A549 (cell line): Measurements from ENCODE around the gene OTUB2. TPM values are rescaled to one million over a fixed set of nuclear protein-coding genes. Genes with fewer than 3 reads are reported as not detected.

Experiments
- ATAC-seq, 2 experiments: fragments of 200-7000 bp in 1 of 2; fragments of >200 bp in 1 of 2; cut with Nextera tagmentation in 1 of 2; cut with Tn5 transposase in 1 of 2; 3 replicates each; pipeline versions ENCODE4 v1.8.0 to v1.9.1; 2018 to 2020; ENCODE audit warnings: mild to moderate bottlenecking in 1 of 2, moderate library complexity in 1 of 2
- CTCF ChIA-PET: fragments of 300-600 bp; sonication (Branson Sonifier 250); formaldehyde crosslinking; extraction: SDS; loops from one replicate; lab custom pipeline; 2021; ENCODE audit warnings: antibody characterized with exemption, inconsistent platforms; lab: Yijun Ruan, JAX
- POLR2A ChIA-PET: fragments of 350-600 bp; formaldehyde crosslinking; extraction: SDS; loops from one replicate; lab custom pipeline; 2021; ENCODE audit warnings: antibody characterized with exemption, inconsistent platforms; lab: Yijun Ruan, JAX
- DNase-seq, 2 experiments: peaks; one replicate each; pipeline versions ENCODE4 v3.0.0 to v3.0.0-alpha.2; 2011 to 2016; ENCODE audit warnings: low read depth in 1 of 2, low spot score in 1 of 2
- FAIRE-seq: peaks from 2 replicates; lab custom pipeline; 2011; peaks lifted over from hg19 to GRCh38; lab: Jason Lieb, UNC
- H3K27ac ChIP-seq, 2 experiments: fragments of >200 bp; sonication (Bioruptor Twin); formaldehyde crosslinking; 3 replicates each; pipeline ENCODE4 v1.5.1; 2016 to 2017
- H3K4me1 ChIP-seq: fragments of >200 bp; sonication (Bioruptor Twin); formaldehyde crosslinking; 3 replicates; pipeline ENCODE4 v1.6.1; 2016
- H3K4me2 ChIP-seq: fragments of >200 bp; sonication (Bioruptor Twin); formaldehyde crosslinking; 3 replicates; pipeline ENCODE4 v1.6.1; 2016
- H3K4me3 ChIP-seq: fragments of >200 bp; sonication (Bioruptor Twin); formaldehyde crosslinking; 3 replicates; pipeline ENCODE4 v1.5.1; 2016
- H3K9me3 ChIP-seq: fragments of >200 bp; sonication (Bioruptor Twin); formaldehyde crosslinking; 3 replicates; pipeline ENCODE4 v1.6.1; 2016
- BCL3 ChIP-seq: fragments of >200 bp; sonication (Bioruptor Twin); formaldehyde crosslinking; IDR thresholded peaks from 3 replicates; pipeline ENCODE4 v1.6.1; 2016
- CEBPB ChIP-seq, 2 experiments: fragments of >200 bp in 1 of 2; sonication (Bioruptor Twin) in 1 of 2; formaldehyde crosslinking in 1 of 2; IDR thresholded peaks; 2 replicates each; pipeline ENCODE4 v1.6.1; 2012 to 2016
- CTCF ChIP-seq: fragments of >200 bp; sonication (Bioruptor Twin); formaldehyde crosslinking; IDR thresholded peaks from 3 replicates; pipeline ENCODE4 v1.5.1; 2016
- E2F6 ChIP-seq: IDR thresholded peaks from 2 replicates; pipeline ENCODE4 v1.6.1; 2012; ENCODE audit warnings: low read depth, borderline replicate concordance
- EHMT2 ChIP-seq: fragments of 200-600 bp; sonication (generic); IDR thresholded peaks from 2 replicates; pipeline ENCODE4 v1.6.1; 2016; ENCODE audit warnings: antibody characterized with exemption, low read depth, mild to moderate bottlenecking, moderate library complexity
- ESRRA ChIP-seq: fragments of 150-350 bp; IDR thresholded peaks from 2 replicates; pipeline ENCODE4 v1.6.1; 2014; ENCODE audit warnings: mild to moderate bottlenecking, low read length, borderline replicate concordance
- FOSL2 ChIP-seq, 2 experiments: fragments of 450-650 bp in 1 of 2; fragments of >200 bp in 1 of 2; sonication (Bioruptor Twin) in 1 of 2; formaldehyde crosslinking; IDR thresholded peaks; 2 replicates each; pipeline versions ENCODE4 v1.5.0 to v1.6.1; 2016 to 2020; ENCODE audit warnings: mild to moderate bottlenecking in 1 of 2, moderate library complexity in 1 of 2
- HDAC2 ChIP-seq: fragments of 200-600 bp; sonication (generic); IDR thresholded peaks from 2 replicates; pipeline ENCODE4 v1.6.1; 2016
- HOXA7 ChIP-seq: fragments of 250-450 bp; sonication (Bioruptor Pico); IDR thresholded peaks from 2 replicates; pipeline ENCODE4 v1.5.0; 2020; ENCODE audit warnings: mild to moderate bottlenecking, moderate library complexity
- HOXB13 ChIP-seq: fragments of 250-450 bp; sonication (Bioruptor Pico); IDR thresholded peaks from 2 replicates; pipeline ENCODE4 v1.5.0; 2020; ENCODE audit warnings: low read depth, mild to moderate bottlenecking, moderate library complexity
- JUNB ChIP-seq: fragments of >200 bp; sonication (Bioruptor Twin); formaldehyde crosslinking; IDR thresholded peaks from 2 replicates; pipeline ENCODE4 v1.6.1; 2016
- KDM5A ChIP-seq: fragments of 200-600 bp; sonication (generic); IDR thresholded peaks from 2 replicates; pipeline ENCODE4 v1.6.1; 2016; ENCODE audit warnings: antibody characterized with exemption, mild to moderate bottlenecking
- MAFK ChIP-seq: fragments of 450-650 bp; IDR thresholded peaks from 2 replicates; pipeline ENCODE4 v1.6.1; 2014; ENCODE audit not compliant: partially characterized antibody
- NR3C1 ChIP-seq: fragments of >200 bp; sonication (Bioruptor Twin); formaldehyde crosslinking; IDR thresholded peaks from 3 replicates; pipeline ENCODE4 v1.6.1; 2017
- POLR2A ChIP-seq: IDR thresholded peaks from 2 replicates; pipeline ENCODE4 v1.6.1; 2012; ENCODE audit warnings: mild to moderate bottlenecking, low read length
- RCOR1 ChIP-seq: fragments of 150-350 bp; IDR thresholded peaks from 2 replicates; pipeline ENCODE4 v1.6.1; 2014; ENCODE audit warnings: antibody characterized with exemption, low read length, low read depth
- RFX5 ChIP-seq: fragments of 450-650 bp; IDR thresholded peaks from 2 replicates; pipeline ENCODE4 v1.7.1; 2014; ENCODE audit warnings: antibody characterized with exemption, mild to moderate bottlenecking, moderate library complexity
- RNF2 ChIP-seq: fragments of 200-600 bp; sonication (generic); IDR thresholded peaks from 2 replicates; pipeline ENCODE4 v1.6.1; 2016; ENCODE audit warnings: low read depth, mild to moderate bottlenecking, antibody characterized with exemption, moderate library complexity, borderline replicate concordance
- SMC3 ChIP-seq: fragments of >200 bp; sonication (Bioruptor Twin); formaldehyde crosslinking; IDR thresholded peaks from 3 replicates; pipeline ENCODE4 v1.6.1; 2018; ENCODE audit warnings: inconsistent platforms
- TFCP2L1 ChIP-seq: fragments of 250-450 bp; sonication (Bioruptor Pico); IDR thresholded peaks from 2 replicates; pipeline ENCODE4 v1.5.0; 2021; ENCODE audit warnings: mild to moderate bottlenecking
- TP53 ChIP-seq: fragments of 250-450 bp; sonication (Bioruptor Pico); IDR thresholded peaks from 2 replicates; pipeline ENCODE4 v1.5.0; 2021; ENCODE audit warnings: mild to moderate bottlenecking, moderate library complexity
- ZFP36 ChIP-seq: fragments of 450-650 bp; IDR thresholded peaks from 2 replicates; pipeline ENCODE4 v1.6.1; 2014; ENCODE audit warnings: borderline replicate concordance; ENCODE audit not compliant: partially characterized antibody
- WGBS: methylation state at CpG from one replicate; pipeline ENCODE4 v1.1.6; 2017; ENCODE audit errors: missing lambda C conversion rate; 5-methylcytosine and 5-hydroxymethylcytosine counted together
- polyA plus RNA-seq, 4 experiments: library from polyadenylated mRNA; depleted of rRNA in 3 of 4; stranded (reverse); fragments of >200 nt; fragmentation: RNase III in 1 of 4; extraction: RNeasy Plus Mini Kit Qiagen cat#74134 plus additional on column Dnase treatment in 1 of 4; gene quantifications; 2 replicates in 3 of 4; 3 replicates in 1 of 4; pipeline ENCODE4 v1.2.3, GENCODE V29; 2011 to 2017
- TF ChIP-seq, protein P1 (sequence below): IDR thresholded peaks from 2 replicates; pipeline ENCODE4 v1.6.1; 2012
- TF ChIP-seq, protein P2 (sequence below): fragments of >200 bp; sonication (Bioruptor Twin); formaldehyde crosslinking; IDR thresholded peaks from 2 replicates; pipeline ENCODE4 v1.6.1; 2016
- TF ChIP-seq, protein P3 (sequence below): fragments of 450-650 bp; IDR thresholded peaks from 2 replicates; pipeline ENCODE4 v1.6.1; 2014; ENCODE audit warnings: antibody characterized with exemption
- TF ChIP-seq, protein P4 (sequence below): IDR thresholded peaks from 2 replicates; pipeline ENCODE4 v1.6.1; 2012

The OTUB2 gene
- polyA plus RNA-seq, 2 of the 4 experiments (the other 2 are of a cell fraction), result 1.2 to 2.5 TPM

DNA sequence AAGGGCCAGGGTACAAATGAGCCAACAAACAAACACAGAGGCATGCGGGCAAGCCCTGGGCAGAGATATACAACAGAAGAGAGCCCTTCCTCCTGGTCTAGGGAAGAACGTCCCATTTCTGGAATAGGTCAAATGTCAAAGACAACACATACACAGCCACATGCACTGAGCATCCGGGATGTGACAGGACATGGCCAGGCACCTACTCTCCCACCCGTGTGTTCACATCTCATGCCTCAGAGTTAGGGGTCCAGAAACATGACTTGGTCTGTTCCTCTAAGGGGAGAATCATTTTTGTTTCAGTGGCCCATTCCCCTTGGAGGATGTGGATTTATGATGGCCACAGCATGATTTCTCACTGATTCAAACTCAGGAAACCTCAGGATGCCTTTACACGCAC, 49.0 kb upstream of the OTUB2 start:
- ATAC-seq, result no peak
- 76% methylated on average over 5 of the region's 5 CpGs for WGBS
- no peak overlapping the region for H3K27ac ChIP-seq

GRCh38 chr14:93977790-93978581, 48.2 kb upstream of the OTUB2 start:
- H3K4me3 ChIP-seq, result no peak overlapping the region
- no peak for TF ChIP-seq TP53
- no peak for TF ChIP-seq MAFK
- H3K4me2 ChIP-seq, result no peak overlapping the region
- no peak overlapping the region for H3K27ac ChIP-seq
- FAIRE-seq (no peak), ATAC-seq (no peak), DNase-seq (no peak)
- H3K9me3 ChIP-seq, result no peaks in the 10 kb centered on the region
- ChIA-PET CTCF (interaction anchor here (1.0 to 25.8 kb wide), 3 partner anchors 22 to 35 kb away, joined by 3 to 601 read pairs (median 3); no protein-coding TSS in a partner anchor), POLR2A (no interaction called here)
- H3K4me1 ChIP-seq, result no peaks in the 10 kb centered on the region
- 71% methylated on average over 10 of the region's 11 CpGs for WGBS

More for the DNA sequence above, 49.0 kb upstream of the OTUB2 start:
- Histone ChIP-seq H3K4me3 (no peak overlapping the region), H3K4me2 (no peak overlapping the region), H3K4me1 (no peaks in the 10 kb centered on the region), H3K9me3 (no peaks in the 10 kb centered on the region)
- FAIRE-seq (no peak), DNase-seq (no peak)
- CTCF ChIA-PET, result interaction anchor here (25.8 kb wide), 1 partner anchor 35 kb away, joined by 601 read pairs; no protein-coding TSS in a partner anchor
- TF ChIP-seq MAFK (no peak), RFX5 (no peak), RCOR1 (no peak), BCL3 (no peak), TFCP2L1 (CRISPR knock-in tag) (no peak), FOSL2 (IDR thresholded peaks at IDR 0.05) (no peak), FOSL2 (CRISPR knock-in tag; IDR thresholded peaks at IDR 0.05) (no peak), ZFP36 (no peak), POLR2A (no peak), NR3C1 (no peak), CTCF (no peak), E2F6 (no peak), HOXA7 (CRISPR knock-in tag) (no peak), ESRRA (no peak)
- TF ChIP-seq, protein P1, sequence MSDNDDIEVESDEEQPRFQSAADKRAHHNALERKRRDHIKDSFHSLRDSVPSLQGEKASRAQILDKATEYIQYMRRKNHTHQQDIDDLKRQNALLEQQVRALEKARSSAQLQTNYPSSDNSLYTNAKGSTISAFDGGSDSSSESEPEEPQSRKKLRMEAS, result no peak
- TF ChIP-seq, protein P2, sequence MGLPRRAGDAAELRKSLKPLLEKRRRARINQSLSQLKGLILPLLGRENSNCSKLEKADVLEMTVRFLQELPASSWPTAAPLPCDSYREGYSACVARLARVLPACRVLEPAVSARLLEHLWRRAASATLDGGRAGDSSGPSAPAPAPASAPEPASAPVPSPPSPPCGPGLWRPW, result no peak
- POLR2A ChIA-PET, result no interaction called here

DNA sequence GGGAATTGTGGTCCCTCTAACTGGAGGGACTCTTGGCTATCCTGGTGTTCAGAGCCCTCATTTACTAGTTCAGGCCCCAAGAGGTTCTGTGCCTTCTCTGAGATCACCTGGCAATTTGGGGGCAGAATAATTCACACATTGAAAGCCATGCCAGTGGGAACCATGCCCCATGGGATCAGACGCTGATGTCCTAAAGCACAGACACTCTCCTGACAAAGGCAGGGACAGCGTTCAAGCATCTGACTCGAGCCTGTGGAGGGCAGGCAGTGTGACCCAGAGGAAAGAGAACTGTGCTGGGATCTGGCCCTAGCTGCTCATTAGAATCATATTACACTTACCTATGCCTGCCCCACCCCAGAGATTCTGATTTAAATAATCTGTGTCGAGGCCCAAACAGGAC, 47.4 kb upstream of the OTUB2 start:
- CTCF ChIA-PET, result interaction anchor here (0.8 to 25.8 kb wide), 5 partner anchors 17 to 36 kb away, joined by 3 to 601 read pairs (median 3); no protein-coding TSS in a partner anchor
- POLR2A ChIA-PET, result no interaction called here
- TF ChIP-seq, protein P2, result no peak
- TF ChIP-seq CEBPB (IDR thresholded peaks at IDR 0.05) (no peak), HDAC2 (no peak), RNF2 (no peak), EHMT2 (no peak), SMC3 (no peak), TFCP2L1 (CRISPR knock-in tag) (no peak), FOSL2 (IDR thresholded peaks at IDR 0.05) (no peak), FOSL2 (CRISPR knock-in tag; IDR thresholded peaks at IDR 0.05) (no peak), KDM5A (no peak), HOXB13 (CRISPR knock-in tag) (no peak), JUNB (no peak), E2F6 (no peak)
- TF ChIP-seq, protein P3, sequence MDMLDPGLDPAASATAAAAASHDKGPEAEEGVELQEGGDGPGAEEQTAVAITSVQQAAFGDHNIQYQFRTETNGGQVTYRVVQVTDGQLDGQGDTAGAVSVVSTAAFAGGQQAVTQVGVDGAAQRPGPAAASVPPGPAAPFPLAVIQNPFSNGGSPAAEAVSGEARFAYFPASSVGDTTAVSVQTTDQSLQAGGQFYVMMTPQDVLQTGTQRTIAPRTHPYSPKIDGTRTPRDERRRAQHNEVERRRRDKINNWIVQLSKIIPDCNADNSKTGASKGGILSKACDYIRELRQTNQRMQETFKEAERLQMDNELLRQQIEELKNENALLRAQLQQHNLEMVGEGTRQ, result no peak
- TF ChIP-seq, protein P4, sequence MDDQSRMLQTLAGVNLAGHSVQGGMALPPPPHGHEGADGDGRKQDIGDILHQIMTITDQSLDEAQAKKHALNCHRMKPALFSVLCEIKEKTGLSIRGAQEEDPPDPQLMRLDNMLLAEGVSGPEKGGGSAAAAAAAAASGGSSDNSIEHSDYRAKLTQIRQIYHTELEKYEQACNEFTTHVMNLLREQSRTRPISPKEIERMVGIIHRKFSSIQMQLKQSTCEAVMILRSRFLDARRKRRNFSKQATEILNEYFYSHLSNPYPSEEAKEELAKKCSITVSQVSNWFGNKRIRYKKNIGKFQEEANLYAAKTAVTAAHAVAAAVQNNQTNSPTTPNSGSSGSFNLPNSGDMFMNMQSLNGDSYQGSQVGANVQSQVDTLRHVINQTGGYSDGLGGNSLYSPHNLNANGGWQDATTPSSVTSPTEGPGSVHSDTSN, result no peak

More for the DNA sequence above, 47.4 kb upstream of the OTUB2 start:
- no peak for DNase-seq
- no peaks in the 10 kb centered on the region for H3K4me1 ChIP-seq
- no peak for FAIRE-seq
- no peak overlapping the region for H3K27ac ChIP-seq
- no peak overlapping the region for H3K4me3 ChIP-seq
- ATAC-seq, result no peak
- no peaks in the 10 kb centered on the region for H3K9me3 ChIP-seq
- H3K4me2 ChIP-seq, result no peak overlapping the region
- WGBS, result 61% methylated on average over 4 of the region's 4 CpGs
